ENCODE data around the gene EPHB1.

GRCh38 chr3:134886991-134887390 is 91.9 kb downstream of the EPHB1 start:
- TF ChIP-seq CTCF (conservative IDR thresholded peaks at IDR 0.05) = no peak
- no peak for TF ChIP-seq ZFX (IDR thresholded peaks at IDR 0.05)

All from C4-2B (cell line).